GM12892 (cell line): Measurements from ENCODE around the gene LSAMP.

Experiments
- POLR2A ChIP-seq: IDR thresholded peaks from 2 replicates; pipeline ENCODE4 v1.6.1; 2011; ENCODE audit warnings: low read depth, low read length, control low read depth
- POLR2AphosphoS5 ChIP-seq: IDR thresholded peaks from 2 replicates; pipeline ENCODE4 v1.6.1; 2011; ENCODE audit warnings: low read depth, low read length, control low read depth
- TAF1 ChIP-seq: IDR thresholded peaks from 2 replicates; pipeline ENCODE4 v1.6.1; 2011; ENCODE audit warnings: low read depth, mild to moderate bottlenecking, control low read depth, low read length, borderline replicate concordance

DNA sequence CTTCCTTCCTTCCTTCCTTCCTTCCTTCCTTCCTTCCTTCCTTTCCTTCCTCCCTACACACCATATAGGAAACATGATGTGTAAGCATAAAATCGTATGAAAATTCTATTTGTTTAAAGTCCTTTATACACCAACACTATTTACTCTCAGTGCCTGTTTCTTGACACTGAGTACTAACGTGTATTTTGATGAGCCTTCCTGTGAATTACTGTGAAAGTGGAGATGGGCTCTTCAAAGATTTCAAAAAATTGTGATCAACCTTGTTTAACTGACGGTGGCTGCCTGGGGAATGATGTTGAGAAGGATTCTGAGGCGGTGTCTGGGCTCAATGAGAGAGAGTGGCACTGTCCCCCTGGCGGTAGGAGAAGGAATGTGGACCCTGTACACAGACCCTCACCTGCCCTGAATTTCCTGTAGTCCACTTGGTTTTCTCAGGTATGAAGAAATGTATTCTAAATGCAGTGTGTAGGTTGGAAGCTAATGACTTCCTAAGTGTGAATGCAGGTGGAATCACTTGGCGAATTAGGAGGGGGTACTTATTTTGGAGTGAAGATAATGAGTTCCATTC lies 584.0 kb downstream of the LSAMP start:
- TF ChIP-seq POLR2AphosphoS5 (no peak), POLR2A (no peak), TAF1 (no peak)
